HEK293 (cell line): ENCODE measurements around the gene TTC9B.

Experiments used
- CTCF ChIA-PET: fragments of 350-600 bp; formaldehyde crosslinking; extraction: SDS; loops from one replicate; lab custom pipeline; 2021; ENCODE audit warnings: antibody characterized with exemption; lab: Yijun Ruan, JAX
- POLR2A ChIA-PET: fragments of 300-600 bp; formaldehyde crosslinking; extraction: SDS; loops from one replicate; lab custom pipeline; 2020; ENCODE audit warnings: antibody characterized with exemption, inconsistent platforms; lab: Yijun Ruan, JAX
- H3K27ac ChIP-seq: fragments of 200-500 bp; sonication (Bioruptor generic); 2 replicates; pipeline ENCODE4 v1.5.1; 2014; ENCODE audit warnings: low read depth, low read length, control low read depth, inconsistent platforms; ENCODE audit errors: extremely low read depth
- H3K36me3 ChIP-seq, 2 experiments: fragments of 200-500 bp in 1 of 2; sonication (Bioruptor generic) in 1 of 2; 1 replicate in 1 of 2; 2 replicates in 1 of 2; pipeline ENCODE4 v1.5.1; 2014 to 2017; ENCODE audit warnings: inconsistent platforms in 2 of 2, low read length in 2 of 2; ENCODE audit not compliant: control insufficient read depth in 2 of 2, insufficient read depth in 1 of 2
- H3K4me1 ChIP-seq: fragments of 200-500 bp; sonication (Bioruptor generic); 2 replicates; pipeline ENCODE4 v1.5.1; 2014; ENCODE audit warnings: mild to moderate bottlenecking, low read length, inconsistent platforms; ENCODE audit not compliant: control insufficient read depth, insufficient read depth
- H3K4me3 ChIP-seq: 2 replicates; pipeline ENCODE4 v1.5.1; 2011; ENCODE audit warnings: low read depth, mild to moderate bottlenecking, control low read depth, low read length, moderate library complexity
- H3K9me3 ChIP-seq: fragments of 200-500 bp; sonication (Bioruptor generic); 2 replicates; pipeline ENCODE4 v1.5.1; 2014; ENCODE audit warnings: low read depth, low read length, inconsistent platforms; ENCODE audit not compliant: control insufficient read depth, insufficient read depth
- KLF1 ChIP-seq: fragments of 450-650 bp; formaldehyde crosslinking; IDR thresholded peaks from 2 replicates; pipeline ENCODE4 v1.5.1; 2016; ENCODE audit warnings: missing biosample characterization, missing genetic modification characterization
- OSR2 ChIP-seq: fragments of 450-650 bp; formaldehyde crosslinking; IDR thresholded peaks from 2 replicates; pipeline ENCODE4 v1.5.1; 2016; ENCODE audit warnings: missing biosample characterization, missing genetic modification characterization
- SP2 ChIP-seq: fragments of 450-650 bp; formaldehyde crosslinking; IDR thresholded peaks from 2 replicates; pipeline ENCODE4 v1.5.1; 2016; ENCODE audit warnings: missing biosample characterization, missing genetic modification characterization
- ZFP3 ChIP-seq: fragments of 450-650 bp; formaldehyde crosslinking; IDR thresholded peaks from 2 replicates; pipeline ENCODE4 v1.5.1; 2016; ENCODE audit warnings: low read depth, missing biosample characterization, missing genetic modification characterization
- ZIC2 ChIP-seq: fragments of 450-650 bp; formaldehyde crosslinking; IDR thresholded peaks from 2 replicates; pipeline ENCODE4 v1.5.1; 2016; ENCODE audit warnings: missing biosample characterization, missing genetic modification characterization
- ZNF112 ChIP-seq: fragments of 450-650 bp; formaldehyde crosslinking; IDR thresholded peaks from 2 replicates; pipeline ENCODE4 v1.5.0; 2017; ENCODE audit warnings: missing biosample characterization, missing genetic modification characterization
- ZNF169 ChIP-seq: fragments of 450-650 bp; formaldehyde crosslinking; IDR thresholded peaks from 2 replicates; pipeline ENCODE4 v1.5.1; 2016; ENCODE audit warnings: missing biosample characterization, missing genetic modification characterization
- ZNF174 ChIP-seq: fragments of 450-650 bp; formaldehyde crosslinking; IDR thresholded peaks from 2 replicates; pipeline ENCODE4 v1.5.0; 2017; ENCODE audit warnings: missing biosample characterization, mild to moderate bottlenecking, missing genetic modification characterization
- ZNF335 ChIP-seq: fragments of 450-650 bp; formaldehyde crosslinking; conservative IDR thresholded peaks from 2 replicates; pipeline ENCODE4 v1.5.1; 2016; ENCODE audit warnings: missing biosample characterization, missing genetic modification characterization
- ZNF391 ChIP-seq: fragments of 450-650 bp; formaldehyde crosslinking; IDR thresholded peaks from 2 replicates; pipeline ENCODE4 v1.5.1; 2016; ENCODE audit warnings: low read depth, missing biosample characterization, missing genetic modification characterization, borderline replicate concordance
- ZNF514 ChIP-seq: fragments of 450-650 bp; formaldehyde crosslinking; IDR thresholded peaks from 2 replicates; pipeline ENCODE4 v1.5.1; 2016; ENCODE audit warnings: missing biosample characterization, missing genetic modification characterization
- ZNF596 ChIP-seq: fragments of 450-650 bp; IDR thresholded peaks from 2 replicates; pipeline ENCODE4 v1.5.0; 2018; ENCODE audit warnings: missing biosample characterization, mild to moderate bottlenecking, missing genetic modification characterization, moderate library complexity
- ZNF621 ChIP-seq: fragments of 450-650 bp; formaldehyde crosslinking; IDR thresholded peaks from 2 replicates; pipeline ENCODE4 v1.5.1; 2017; ENCODE audit warnings: missing biosample characterization, missing genetic modification characterization
- ZNF692 ChIP-seq: fragments of 450-650 bp; formaldehyde crosslinking; IDR thresholded peaks from 2 replicates; pipeline ENCODE4 v1.5.1; 2016; ENCODE audit warnings: missing biosample characterization, missing genetic modification characterization
- ZNF707 ChIP-seq: fragments of 450-650 bp; formaldehyde crosslinking; IDR thresholded peaks from 2 replicates; pipeline ENCODE4 v1.5.1; 2016; ENCODE audit warnings: missing biosample characterization, missing genetic modification characterization
- ZSCAN30 ChIP-seq: fragments of 450-650 bp; IDR thresholded peaks from 2 replicates; pipeline ENCODE4 v1.5.1; 2018; ENCODE audit warnings: missing biosample characterization, mild to moderate bottlenecking, missing genetic modification characterization, moderate library complexity
- TF ChIP-seq, protein P1 (sequence below): fragments of 450-650 bp; formaldehyde crosslinking; IDR thresholded peaks from 2 replicates; pipeline ENCODE4 v1.5.1; 2016; ENCODE audit warnings: missing biosample characterization, missing genetic modification characterization
- TF ChIP-seq, protein P2 (sequence below): fragments of 450-650 bp; formaldehyde crosslinking; IDR thresholded peaks from 2 replicates; pipeline ENCODE4 v1.5.1; 2016; ENCODE audit warnings: missing biosample characterization, missing genetic modification characterization
- TF ChIP-seq, protein P3 (sequence below): fragments of 450-650 bp; formaldehyde crosslinking; IDR thresholded peaks from 2 replicates; pipeline ENCODE4 v1.5.1; 2017; ENCODE audit warnings: missing biosample characterization, missing genetic modification characterization

TTC9B gene

DNA sequence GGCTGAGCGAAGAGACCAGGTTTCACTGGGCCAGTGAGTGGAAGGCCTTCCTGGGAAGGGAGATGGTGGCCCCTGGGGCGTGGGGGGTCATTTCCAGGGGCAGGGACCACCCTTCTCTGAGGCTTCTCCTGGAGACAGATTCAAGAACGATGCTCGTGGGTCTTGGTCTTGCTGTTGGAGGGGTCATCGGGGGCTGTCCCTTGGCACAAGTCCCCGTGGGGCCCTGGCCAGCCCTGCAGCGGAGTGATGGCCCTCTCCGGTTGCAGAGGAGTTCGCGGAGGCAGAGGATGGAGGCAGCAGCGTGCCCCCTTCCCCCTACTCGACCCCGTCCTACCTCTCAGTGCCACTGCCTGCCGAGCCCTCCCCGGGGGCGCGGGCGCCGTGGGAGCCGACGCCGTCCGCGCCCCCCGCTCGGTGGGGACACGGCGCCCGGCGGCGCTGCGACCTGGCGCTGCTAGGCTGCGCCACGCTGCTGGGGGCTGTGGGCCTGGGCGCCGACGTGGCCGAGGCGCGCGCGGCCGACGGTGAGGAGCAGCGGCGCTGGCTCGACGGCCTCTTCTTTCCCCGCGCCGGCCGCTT, 4.8 kb downstream of the TTC9B start:
- POLR2A ChIA-PET: no interaction called here

DNA sequence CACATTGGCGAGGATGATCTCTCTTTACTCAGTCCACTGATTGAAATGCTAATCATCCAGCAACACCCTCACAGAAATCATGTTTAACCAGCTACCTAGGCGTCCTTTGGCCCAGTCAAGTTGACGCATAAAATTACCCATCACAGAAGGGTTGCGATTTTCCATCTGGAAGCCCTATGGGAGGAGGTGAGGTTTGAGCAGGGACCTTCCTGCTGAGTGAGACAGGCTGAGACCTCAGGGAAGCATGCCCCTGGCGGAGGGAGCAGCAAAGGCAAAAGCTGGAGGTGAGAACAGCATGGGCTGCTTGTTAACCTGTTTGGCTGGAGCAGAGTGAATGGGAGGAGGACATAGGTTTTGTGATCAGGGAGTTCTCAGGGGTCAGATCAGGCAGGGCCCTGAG, 7.3 kb downstream of the TTC9B start:
- Histone ChIP-seq H3K4me1 (peaks cover 6% of the 10 kb centered on the region; the same call in 1 of the 2 replicates), H3K9me3 (no peaks in the 10 kb centered on the region), H3K36me3 (peaks cover 37 to 60% of the 10 kb centered on the region in 2 experiments), H3K4me3 (no peak overlapping the region), H3K27ac (no peak overlapping the region)
- TF ChIP-seq ZNF707 (tag by site-specific recombination) (no peak), ZNF112 (tag by site-specific recombination) (no peak), ZFP3 (tag by site-specific recombination) (no peak), ZIC2 (0 out of 2 replicates have a peak, but pooled peaks have one; percentile 8), ZNF391 (tag by site-specific recombination) (no peak), ZNF692 (tag by site-specific recombination) (no peak)
- TF ChIP-seq, protein P1, sequence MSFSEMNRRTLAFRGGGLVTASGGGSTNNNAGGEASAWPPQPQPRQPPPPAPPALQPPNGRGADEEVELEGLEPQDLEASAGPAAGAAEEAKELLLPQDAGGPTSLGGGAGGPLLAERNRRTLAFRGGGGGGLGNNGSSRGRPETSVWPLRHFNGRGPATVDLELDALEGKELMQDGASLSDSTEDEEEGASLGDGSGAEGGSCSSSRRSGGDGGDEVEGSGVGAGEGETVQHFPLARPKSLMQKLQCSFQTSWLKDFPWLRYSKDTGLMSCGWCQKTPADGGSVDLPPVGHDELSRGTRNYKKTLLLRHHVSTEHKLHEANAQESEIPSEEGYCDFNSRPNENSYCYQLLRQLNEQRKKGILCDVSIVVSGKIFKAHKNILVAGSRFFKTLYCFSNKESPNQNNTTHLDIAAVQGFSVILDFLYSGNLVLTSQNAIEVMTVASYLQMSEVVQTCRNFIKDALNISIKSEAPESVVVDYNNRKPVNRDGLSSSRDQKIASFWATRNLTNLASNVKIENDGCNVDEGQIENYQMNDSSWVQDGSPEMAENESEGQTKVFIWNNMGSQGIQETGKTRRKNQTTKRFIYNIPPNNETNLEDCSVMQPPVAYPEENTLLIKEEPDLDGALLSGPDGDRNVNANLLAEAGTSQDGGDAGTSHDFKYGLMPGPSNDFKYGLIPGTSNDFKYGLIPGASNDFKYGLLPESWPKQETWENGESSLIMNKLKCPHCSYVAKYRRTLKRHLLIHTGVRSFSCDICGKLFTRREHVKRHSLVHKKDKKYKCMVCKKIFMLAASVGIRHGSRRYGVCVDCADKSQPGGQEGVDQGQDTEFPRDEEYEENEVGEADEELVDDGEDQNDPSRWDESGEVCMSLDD (tag by site-specific recombination): no peak
- ChIA-PET POLR2A (interaction anchor here (0.6 to 1.0 kb wide), 2 partner anchors 377 to 1552 kb away, joined by 3 to 7 read pairs; partner anchors contain the start of gene DYRK1B), CTCF (interaction anchor here (0.6 kb wide), 1 partner anchor 417 kb away, joined by 3 read pairs; no protein-coding TSS in a partner anchor)

More for the DNA sequence above, 4.8 kb downstream of the TTC9B start:
- TF ChIP-seq ZSCAN30 (tag by site-specific recombination) (no peak), ZFP3 (tag by site-specific recombination) (peak; percentile 55; the same call in 1 of the 2 replicates)
- no peak overlapping the region for H3K4me3 ChIP-seq
- no peak overlapping the region for H3K27ac ChIP-seq
- H3K36me3 ChIP-seq: peaks cover 35 to 36% of the 10 kb centered on the region in 2 experiments
- peaks cover 11% of the 10 kb centered on the region for H3K4me1 ChIP-seq
- H3K9me3 ChIP-seq: no peaks in the 10 kb centered on the region
- CTCF ChIA-PET: interaction anchor here (0.7 kb wide), 1 partner anchor 74 kb away, joined by 3 read pairs; no protein-coding TSS in a partner anchor

DNA sequence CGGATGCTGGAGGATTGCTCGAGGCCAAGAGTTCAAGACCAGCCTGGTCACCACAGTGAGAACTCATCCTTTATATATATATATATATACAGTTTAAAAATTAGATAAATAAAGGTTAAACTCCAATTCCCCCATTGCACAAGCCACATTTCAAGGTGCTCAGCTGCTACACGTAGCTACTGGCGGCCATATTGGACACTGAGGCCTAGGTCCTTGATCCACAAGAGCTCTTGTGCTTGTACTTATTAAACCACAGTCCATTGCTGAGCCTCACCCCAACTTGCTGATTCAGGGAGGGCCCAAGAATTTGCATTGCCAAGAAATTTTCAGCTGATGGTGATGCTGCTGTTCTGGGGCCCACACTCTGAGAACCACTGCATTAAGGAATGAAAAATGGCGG, 9.6 kb downstream of the TTC9B start:
- peaks cover 50 to 81% of the 10 kb centered on the region in 2 experiments for H3K36me3 ChIP-seq
- ChIA-PET POLR2A (interaction anchor here (1.6 kb wide), 1 partner anchor 9 kb away, joined by 3 read pairs; no protein-coding TSS in a partner anchor), CTCF (interaction anchor here (0.9 to 2.2 kb wide), 3 partner anchors 10 to 43 kb away, joined by 4 to 10 read pairs (median 4); partner anchors contain the start of gene MAP3K10)
- H3K9me3 ChIP-seq: no peaks in the 10 kb centered on the region
- peak overlapping the region; percentile 37; the same call in 1 of the 2 replicates for H3K27ac ChIP-seq
- no peak overlapping the region for H3K4me3 ChIP-seq
- TF ChIP-seq ZNF112 (tag by site-specific recombination) (no peak), ZNF174 (no peak), ZNF596 (tag by site-specific recombination) (no peak), ZNF335 (tag by site-specific recombination) (no peak), SP2 (tag by site-specific recombination) (no peak), ZNF169 (no peak), ZNF621 (tag by site-specific recombination) (no peak), OSR2 (tag by site-specific recombination) (no peak), ZNF514 (tag by site-specific recombination) (no peak), KLF1 (tag by site-specific recombination) (no peak)
- TF ChIP-seq, protein P2, sequence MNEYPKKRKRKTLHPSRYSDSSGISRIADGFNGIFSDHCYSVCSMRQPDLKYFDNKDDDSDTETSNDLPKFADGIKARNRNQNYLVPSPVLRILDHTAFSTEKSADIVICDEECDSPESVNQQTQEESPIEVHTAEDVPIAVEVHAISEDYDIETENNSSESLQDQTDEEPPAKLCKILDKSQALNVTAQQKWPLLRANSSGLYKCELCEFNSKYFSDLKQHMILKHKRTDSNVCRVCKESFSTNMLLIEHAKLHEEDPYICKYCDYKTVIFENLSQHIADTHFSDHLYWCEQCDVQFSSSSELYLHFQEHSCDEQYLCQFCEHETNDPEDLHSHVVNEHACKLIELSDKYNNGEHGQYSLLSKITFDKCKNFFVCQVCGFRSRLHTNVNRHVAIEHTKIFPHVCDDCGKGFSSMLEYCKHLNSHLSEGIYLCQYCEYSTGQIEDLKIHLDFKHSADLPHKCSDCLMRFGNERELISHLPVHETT (tag by site-specific recombination): no peak
- TF ChIP-seq, protein P3, sequence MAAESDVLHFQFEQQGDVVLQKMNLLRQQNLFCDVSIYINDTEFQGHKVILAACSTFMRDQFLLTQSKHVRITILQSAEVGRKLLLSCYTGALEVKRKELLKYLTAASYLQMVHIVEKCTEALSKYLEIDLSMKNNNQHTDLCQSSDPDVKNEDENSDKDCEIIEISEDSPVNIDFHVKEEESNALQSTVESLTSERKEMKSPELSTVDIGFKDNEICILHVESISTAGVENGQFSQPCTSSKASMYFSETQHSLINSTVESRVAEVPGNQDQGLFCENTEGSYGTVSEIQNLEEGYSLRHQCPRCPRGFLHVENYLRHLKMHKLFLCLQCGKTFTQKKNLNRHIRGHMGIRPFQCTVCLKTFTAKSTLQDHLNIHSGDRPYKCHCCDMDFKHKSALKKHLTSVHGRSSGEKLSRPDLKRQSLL (tag by site-specific recombination): no peak
- H3K4me1 ChIP-seq: peaks cover 6% of the 10 kb centered on the region; the same call in 1 of the 2 replicates
